GM12878 (cell line): ENCODE data around the gene APBB1IP. TPM values are rescaled to one million over a fixed set of nuclear protein-coding genes. Genes with fewer than 3 reads are reported as not detected.

ENCODE experiments used
- ATAC-seq: fragments of 200-7000 bp; cut with Tn5 transposase; 3 replicates; pipeline ENCODE4 v1.9.1; 2020; ENCODE audit warnings: mild to moderate bottlenecking, moderate library complexity
- BruUV-seq: library from RNA; stranded (reverse); fragments of 400-500 nt; replicated peaks from 2 replicates; lab custom pipeline; 2021; lab: Mats Ljungman, UMichigan
- CTCF ChIA-PET: fragments of 300-600 bp; sonication (Branson Sonifier 250); formaldehyde crosslinking; extraction: SDS; loops from one replicate; lab custom pipeline; 2021; ENCODE audit warnings: inconsistent platforms; lab: Yijun Ruan, JAX
- POLR2A ChIA-PET: fragments of 350-600 bp; formaldehyde crosslinking; extraction: SDS; loops from one replicate; lab custom pipeline; 2021; ENCODE audit warnings: inconsistent platforms; lab: Charles Lee
- RAD21 ChIA-PET: fragments of 300-600 bp; sonication (Branson Sonifier 250); formaldehyde crosslinking; loops from one replicate; lab custom pipeline; 2023; ENCODE audit warnings: antibody characterized with exemption; ENCODE audit not compliant: unreplicated experiment; lab: Charles Lee
- SMC1A ChIA-PET: fragments of 300-600 bp; sonication (Branson Sonifier 250); formaldehyde crosslinking; loops from one replicate; lab custom pipeline; 2023; ENCODE audit not compliant: unreplicated experiment, uncharacterized antibody; lab: Charles Lee
- DNase-seq: peaks from one replicate; pipeline ENCODE4 v3.0.0-alpha.2; 2011; ENCODE audit warnings: low read depth, low spot score
- FAIRE-seq: peaks from 3 replicates; lab custom pipeline; 2011; peaks lifted over from hg19 to GRCh38; lab: Jason Lieb, UNC
- H2AFZ ChIP-seq: 2 replicates; pipeline ENCODE4 v1.6.0; 2011; ENCODE audit warnings: low read depth, low read length, control low read depth; ENCODE audit not compliant: control insufficient read depth
- H3K27ac ChIP-seq: 2 replicates; pipeline ENCODE4 v1.5.1; 2011; ENCODE audit warnings: control low read depth; ENCODE audit not compliant: control insufficient read depth, insufficient read depth
- H3K27me3 ChIP-seq, 2 experiments: replicated peaks in 1 of 2; 2 replicates each; pipeline versions ENCODE4 v1.6.0 to v1.6.1; 2011; ENCODE audit warnings: low read length in 1 of 2; ENCODE audit not compliant: control insufficient read depth in 2 of 2, insufficient read depth in 2 of 2
- H3K36me3 ChIP-seq, 2 experiments: 2 replicates each; pipeline ENCODE4 v1.5.1; 2011; ENCODE audit warnings: low read length in 1 of 2; ENCODE audit not compliant: control insufficient read depth in 2 of 2, insufficient read depth in 2 of 2
- H3K4me1 ChIP-seq: 2 replicates; pipeline ENCODE4 v1.6.1; 2011; ENCODE audit warnings: mild to moderate bottlenecking, low read length, moderate library complexity, mixed read lengths; ENCODE audit not compliant: control insufficient read depth, insufficient read depth
- H3K4me2 ChIP-seq: 2 replicates; pipeline ENCODE4 v1.6.0; 2011; ENCODE audit warnings: control low read depth; ENCODE audit not compliant: control insufficient read depth, insufficient read depth
- H3K4me3 ChIP-seq: fragments of 200-600 bp; sonication (generic); 2 replicates; pipeline ENCODE4 v1.5.1; 2016
- H3K79me2 ChIP-seq: 2 replicates; pipeline ENCODE4 v1.6.0; 2011; ENCODE audit warnings: low read length; ENCODE audit not compliant: control insufficient read depth, insufficient read depth
- H3K9ac ChIP-seq: 2 replicates; pipeline ENCODE4 v1.8.0; 2011; ENCODE audit warnings: low read length, control low read depth, mixed read lengths; ENCODE audit not compliant: control insufficient read depth, insufficient read depth
- H3K9me3 ChIP-seq: replicated peaks from 3 replicates; pipeline ENCODE4 v1.5.1; 2011; ENCODE audit warnings: mild to moderate bottlenecking, low read length; ENCODE audit not compliant: control insufficient read depth, insufficient read depth
- H4K20me1 ChIP-seq: 2 replicates; pipeline ENCODE4 v1.6.0; 2011; ENCODE audit not compliant: control insufficient read depth, insufficient read depth
- EED ChIP-seq: sonication (generic); IDR thresholded peaks from 2 replicates; pipeline ENCODE4 v1.6.1; 2016; ENCODE audit warnings: antibody characterized with exemption, low read depth
- EZH2 ChIP-seq: IDR thresholded peaks from 2 replicates; pipeline ENCODE4 v1.6.1; 2012; ENCODE audit warnings: low read depth, mild to moderate bottlenecking, control low read depth, inconsistent platforms, low read length, borderline replicate concordance; ENCODE audit not compliant: control insufficient read depth
- FOXK2 ChIP-seq: fragments of 450-650 bp; IDR thresholded peaks from 2 replicates; pipeline ENCODE4 v1.6.1; 2017; ENCODE audit warnings: mild to moderate bottlenecking, moderate library complexity
- HCFC1 ChIP-seq: fragments of 150-350 bp; IDR thresholded peaks from 2 replicates; pipeline ENCODE4 v1.6.1; 2014; ENCODE audit warnings: low read length
- SP1 ChIP-seq: IDR thresholded peaks from one replicate; pipeline ENCODE4 v1.6.1; 2011; ENCODE audit warnings: low read depth, low read length
- WGBS: methylation state at CpG from one replicate; pipeline ENCODE4 v1.1.6; 2016; ENCODE audit warnings: low lambda C conversion rate; ENCODE audit not compliant: insufficient replicate concordance, insufficient coverage; ENCODE audit errors: missing lambda C conversion rate; 5-methylcytosine and 5-hydroxymethylcytosine counted together
- in situ Hi-C: fragments of 300-500 bp; cut with MboI; formaldehyde crosslinking; loops from 9 replicates; pipeline ENCODE4 v1.14.3; 2018; ENCODE audit warnings: mixed read lengths
- intact Hi-C: fragments of 100-400 bp; cut with micrococcal nuclease; formaldehyde crosslinking; loops from one replicate; pipeline ENCODE4 v1.14.2; 2022; ENCODE audit not compliant: unreplicated experiment
- polyA plus RNA-seq, 11 experiments: library from polyadenylated mRNA; depleted of rRNA in 4 of 11; unstranded in 6 of 11; stranded (reverse) in 5 of 11; fragments of >200 nt; fragmentation: Nextera tagmentation in 4 of 11; fragmentation: Illumina TruSeq in 1 of 11; extraction: Ambion mirVana in 4 of 11; extraction: Trizol in 1 of 11; gene quantifications; 1 replicate in 1 of 11; 2 replicates in 10 of 11; pipeline versions ENCODE4 v1.2.1 to v1.2.3, GENCODE V29; 2011 to 2016; ENCODE audit warnings: inconsistent platforms in 2 of 11, missing spikeins in 2 of 11, low read depth in 1 of 11
- total RNA-seq, 4 experiments: library from RNA; depleted of rRNA in 3 of 4; stranded (reverse); fragments of >200 nt in 3 of 4; fragmentation: Illumina TruSeq in 1 of 4; extraction: Trizol in 1 of 4; gene quantifications; 2 replicates each; pipeline versions ENCODE4 v1.2.1 to v1.2.3, GENCODE V29; 2013 to 2021

The APBB1IP gene
- total and polyA plus RNA-seq, 10 of the 15 experiments (the other 5 are each of a cell fraction or from before 2014, with no cell fraction given) = 7.3 to 67.4 (median 19.9) TPM

- TF ChIP-seq EZH2 (no peak), EED (no peak)
Measured at GRCh38 chr10:26440088-26440470, 1.9 kb downstream of the APBB1IP start (continued).

- Histone ChIP-seq H3K36me3 (peaks cover 0 to 17% of the 10 kb centered on the region in 2 experiments; a peak in 1 of 4 replicates), H3K4me2 (peak overlapping the region; percentile 86), H3K9me3 (peaks cover 6% of the 10 kb centered on the region; the same call in 2 of the 3 replicates), H3K9ac (peak overlapping the region; percentile 61), H3K79me2 (peaks cover 92% of the 10 kb centered on the region), H3K4me1 (peaks cover 24% of the 10 kb centered on the region), H3K4me3 (peak overlapping the region; percentile 49), H3K27ac (peak overlapping the region; percentile 61), H2AFZ (no peak overlapping the region), H4K20me1 (no peaks in the 10 kb centered on the region), H3K27me3 (no peaks in the 10 kb centered on the region)
- DNase-seq (no peak), FAIRE-seq (no peak), ATAC-seq (no peak)
- SMC1A ChIA-PET = interaction anchor here (0.6 to 3.9 kb wide), 21 partner anchors 10 to 113 kb away, joined by 3 to 33 read pairs (median 5); no protein-coding TSS in a partner anchor
- CTCF ChIA-PET = interaction anchor here (0.7 to 4.0 kb wide), 11 partner anchors 8 to 114 kb away, joined by 3 to 17 read pairs (median 4); no protein-coding TSS in a partner anchor
- 82% methylated on average over 7 of the region's 7 CpGs for WGBS
- POLR2A ChIA-PET = interaction anchor here (0.7 to 2.0 kb wide), 7 partner anchors 11 to 73 kb away, joined by 3 to 9 read pairs (median 4); no protein-coding TSS in a partner anchor
- TF ChIP-seq HCFC1 = no peak
- no peak for TF ChIP-seq SP1
- no peak for TF ChIP-seq FOXK2
- intact Hi-C loops = no loop called here
- RAD21 ChIA-PET = interaction anchor here (0.7 to 3.4 kb wide), 15 partner anchors 11 to 107 kb away, joined by 3 to 18 read pairs (median 4); no protein-coding TSS in a partner anchor
- in situ Hi-C loops = loop anchor here (25.0 kb wide), 1 partner anchor 1529 kb away; no protein-coding TSS in a partner anchor
- BruUV-seq = no TSS peak
Measured at GRCh38 chr10:26441491-26442214, 3.5 kb downstream of the APBB1IP start.
